ENCODE data around the gene SIAE.

The SIAE gene, protein sequence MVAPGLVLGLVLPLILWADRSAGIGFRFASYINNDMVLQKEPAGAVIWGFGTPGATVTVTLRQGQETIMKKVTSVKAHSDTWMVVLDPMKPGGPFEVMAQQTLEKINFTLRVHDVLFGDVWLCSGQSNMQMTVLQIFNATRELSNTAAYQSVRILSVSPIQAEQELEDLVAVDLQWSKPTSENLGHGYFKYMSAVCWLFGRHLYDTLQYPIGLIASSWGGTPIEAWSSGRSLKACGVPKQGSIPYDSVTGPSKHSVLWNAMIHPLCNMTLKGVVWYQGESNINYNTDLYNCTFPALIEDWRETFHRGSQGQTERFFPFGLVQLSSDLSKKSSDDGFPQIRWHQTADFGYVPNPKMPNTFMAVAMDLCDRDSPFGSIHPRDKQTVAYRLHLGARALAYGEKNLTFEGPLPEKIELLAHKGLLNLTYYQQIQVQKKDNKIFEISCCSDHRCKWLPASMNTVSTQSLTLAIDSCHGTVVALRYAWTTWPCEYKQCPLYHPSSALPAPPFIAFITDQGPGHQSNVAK

DNA sequence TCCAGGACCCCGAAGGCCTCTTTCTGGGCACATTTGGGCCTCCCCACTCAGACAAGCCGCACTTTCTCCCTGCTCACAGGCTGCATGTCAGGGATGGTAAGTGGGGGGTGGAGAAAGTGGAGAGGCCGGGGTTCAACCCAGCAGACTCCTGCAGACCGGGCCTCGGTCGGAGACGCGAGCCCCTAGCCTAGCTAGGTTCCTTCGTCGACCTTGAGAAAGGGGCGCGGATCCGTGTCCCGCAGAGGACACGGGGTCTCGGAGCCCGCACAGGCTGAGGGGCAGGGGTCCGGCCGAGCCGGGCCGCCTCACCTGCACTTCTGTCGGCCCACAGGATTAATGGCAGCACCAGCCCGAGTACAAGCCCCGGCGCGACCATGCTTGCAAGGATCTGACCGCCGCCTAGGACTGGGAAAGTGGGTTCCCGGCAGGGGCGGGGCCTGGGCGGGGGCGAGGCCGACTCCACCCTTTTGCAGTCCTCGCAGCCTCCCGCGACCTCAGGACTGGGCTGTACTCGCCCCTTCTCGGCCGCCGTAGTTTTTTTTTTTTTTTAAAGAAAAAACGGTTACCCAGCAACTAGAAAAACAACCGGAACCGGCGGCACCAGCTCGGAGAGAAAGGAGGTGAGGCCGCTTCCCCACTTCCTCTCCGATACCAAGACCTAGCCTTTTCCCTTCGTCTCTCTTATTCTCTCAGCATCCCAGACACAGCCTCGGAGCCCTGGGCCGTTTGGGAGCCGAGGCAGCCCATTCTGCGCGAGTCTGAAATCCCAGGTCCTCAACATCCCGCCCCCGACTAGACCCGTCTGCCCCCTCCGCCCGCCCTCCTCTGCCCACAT is at the start of gene SIAE, which contains the start of gene SPA17:
Gene SIAE (minus strand): TSS at position 407 of the 835 bp plus-strand sequence. CDS start 31 bp downstream, at position 376.
Gene SPA17 (plus strand): TSS at position 572 of the 835 bp plus-strand sequence. CDS start 1,361 bp downstream, outside the sequence.
- peak; percentile 90 for DNase-seq

DNA sequence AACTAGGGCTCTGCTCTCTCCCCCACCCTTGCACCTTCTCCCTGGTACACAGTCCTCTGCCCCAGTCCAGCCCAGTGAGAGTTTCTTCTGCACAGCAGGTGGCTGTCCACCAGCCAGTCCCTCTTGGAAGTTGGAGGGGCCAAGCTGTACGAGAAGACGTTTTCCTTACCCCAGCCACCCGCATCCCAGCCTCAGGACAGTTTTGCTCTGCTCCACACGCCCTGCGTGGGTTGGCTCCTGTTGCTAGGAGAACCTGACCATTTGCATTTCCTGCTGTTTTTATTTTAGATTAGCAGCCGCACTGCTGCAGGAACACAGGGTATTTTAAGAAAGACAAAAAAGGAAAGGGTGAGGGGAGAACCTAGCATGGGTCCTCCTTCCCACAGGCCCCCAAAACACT is 48.6 kb upstream of the SIAE start:
- DNase-seq, result no peak

DNA sequence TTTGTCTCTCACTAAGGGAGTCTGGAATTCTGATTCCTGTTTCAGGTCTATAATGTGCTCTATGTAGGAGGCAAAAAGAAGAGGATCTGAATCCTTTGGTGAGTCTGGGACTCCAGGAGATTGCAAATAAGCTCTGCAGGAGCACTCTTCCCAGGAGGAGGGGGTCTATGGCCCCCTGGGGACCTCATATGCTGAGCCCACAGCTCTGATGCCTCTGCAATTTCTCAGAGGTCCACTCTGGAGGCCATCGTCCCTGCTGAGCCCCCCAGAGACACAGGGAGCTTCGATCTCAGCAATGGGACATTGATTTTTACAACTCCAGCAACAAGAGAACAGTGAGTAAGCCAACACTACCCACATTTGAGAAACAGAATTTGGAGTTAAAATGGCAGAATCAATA is 46.0 kb upstream of the SIAE start:
- no peak for DNase-seq

DNA sequence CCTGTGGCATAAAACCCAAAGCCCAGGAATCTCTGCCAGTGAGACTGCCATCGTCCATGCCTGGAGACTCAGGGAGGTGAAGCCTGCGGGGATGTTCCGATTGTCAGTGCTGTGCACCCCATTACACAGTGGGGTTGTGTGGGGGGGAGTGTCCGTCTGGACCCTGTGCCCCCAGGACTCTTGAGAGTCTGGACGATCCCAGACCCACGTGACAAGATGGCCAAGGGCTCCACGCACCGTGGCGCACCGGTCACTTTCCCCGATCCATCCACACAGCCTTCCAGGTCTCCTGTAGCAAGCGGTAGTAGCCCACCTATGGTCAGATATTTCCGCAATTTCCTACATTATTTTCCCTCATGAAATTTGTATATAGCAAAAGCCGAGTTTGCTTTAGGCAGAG is 45.3 kb upstream of the SIAE start:
- DNase-seq, result no peak

DNA sequence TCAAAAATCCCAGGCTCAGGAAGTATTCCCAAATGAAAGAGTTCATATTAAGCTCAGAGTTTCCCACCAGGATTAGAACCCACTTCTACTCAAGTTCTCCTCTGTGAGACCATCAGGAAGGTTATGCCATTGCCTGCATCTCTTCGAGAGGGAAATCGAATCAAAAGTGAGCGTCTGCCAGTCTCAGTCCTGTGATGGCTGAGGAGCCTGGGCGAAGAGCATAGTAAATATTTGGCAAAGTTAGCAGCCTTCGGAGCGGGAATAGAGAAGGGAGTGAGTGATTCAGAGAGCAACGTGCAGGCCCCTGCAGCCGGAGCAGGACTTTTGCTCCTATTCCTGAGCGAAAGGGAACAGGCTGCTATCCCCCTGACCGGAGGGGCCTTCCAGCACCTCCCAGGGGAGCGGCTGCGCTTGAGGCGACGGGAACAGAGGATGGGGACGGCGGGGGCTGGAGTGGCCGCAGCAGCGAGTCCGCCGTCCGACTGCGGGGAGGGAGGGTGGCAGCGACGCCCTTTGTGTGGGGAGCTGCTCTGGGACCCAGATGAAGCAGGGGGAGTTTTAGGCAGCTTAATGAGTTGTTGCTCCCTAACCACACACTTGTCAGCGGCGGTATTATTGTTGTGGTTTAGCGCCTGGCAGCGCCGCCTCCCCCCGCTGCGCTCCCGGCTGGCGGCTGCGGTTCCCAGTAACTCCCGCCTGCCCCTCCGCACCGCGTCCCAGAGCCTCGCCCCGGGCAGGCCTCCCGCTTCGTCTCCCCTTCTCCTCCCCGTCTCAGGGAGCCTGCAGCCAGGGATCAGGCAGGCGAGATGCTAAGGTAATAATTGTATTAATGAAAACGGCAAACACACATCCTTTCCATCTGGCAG is 44.5 kb upstream of the SIAE start:
- peak; percentile 37 for DNase-seq

GRCh38 chr11:124717421-124717785 is 43.9 kb upstream of the SIAE start:
- DNase-seq, result no peak

DNA sequence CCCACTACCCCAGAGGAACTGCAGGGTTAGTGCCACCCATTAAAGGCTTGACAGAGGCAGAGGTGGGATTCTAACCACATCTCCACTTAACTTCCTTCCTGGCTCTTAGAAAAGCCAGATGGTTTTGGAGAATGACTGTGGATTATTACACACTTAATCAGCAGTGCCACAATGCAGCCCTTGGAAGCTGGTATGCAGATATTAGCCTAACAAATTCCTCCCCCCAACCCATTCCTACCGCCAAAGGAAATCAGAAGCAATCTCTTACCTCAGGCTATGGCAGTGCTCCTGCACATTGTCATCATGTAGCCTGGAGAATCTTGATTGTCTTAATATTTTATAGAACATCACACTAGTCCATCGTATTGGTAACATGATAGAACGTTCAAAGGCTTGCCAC is 43.1 kb upstream of the SIAE start:
- DNase-seq, result no peak

GRCh38 chr11:124712392-124712791 is 38.9 kb upstream of the SIAE start:
- DNase-seq, result no peak

- no peak for DNase-seq
Observed at GRCh38 chr11:124707829-124708228, 34.3 kb upstream of the SIAE start.

GRCh38 chr11:124700028-124700427 is 26.5 kb upstream of the SIAE start:
- no peak for DNase-seq

- DNase-seq, result no peak
Observed at GRCh38 chr11:124699547-124699946, 26.0 kb upstream of the SIAE start.

GRCh38 chr11:124693142-124693541 is 19.6 kb upstream of the SIAE start:
- no peak for DNase-seq

GRCh38 chr11:124682443-124682842 is 8.9 kb upstream of the SIAE start:
- DNase-seq, result no peak

DNA sequence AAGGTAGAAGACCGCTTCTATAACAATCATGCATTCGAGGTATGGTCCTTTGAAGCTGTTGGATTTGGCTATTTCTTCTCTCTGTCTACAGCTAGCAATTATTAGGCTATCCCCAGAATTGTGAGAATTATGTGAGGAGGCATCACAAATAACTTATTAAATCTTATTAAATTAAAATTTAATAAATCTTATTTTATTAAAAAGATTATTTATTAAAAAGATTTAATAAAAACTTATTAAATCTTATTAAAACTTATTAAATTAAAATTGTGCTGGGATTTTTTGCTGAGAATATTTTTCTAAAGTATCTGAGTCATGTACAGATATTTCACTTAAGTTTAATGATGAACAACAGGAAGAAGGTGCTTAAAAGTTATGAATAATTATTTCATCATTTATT is 7.9 kb upstream of the SIAE start:
- no peak for DNase-seq

DNA sequence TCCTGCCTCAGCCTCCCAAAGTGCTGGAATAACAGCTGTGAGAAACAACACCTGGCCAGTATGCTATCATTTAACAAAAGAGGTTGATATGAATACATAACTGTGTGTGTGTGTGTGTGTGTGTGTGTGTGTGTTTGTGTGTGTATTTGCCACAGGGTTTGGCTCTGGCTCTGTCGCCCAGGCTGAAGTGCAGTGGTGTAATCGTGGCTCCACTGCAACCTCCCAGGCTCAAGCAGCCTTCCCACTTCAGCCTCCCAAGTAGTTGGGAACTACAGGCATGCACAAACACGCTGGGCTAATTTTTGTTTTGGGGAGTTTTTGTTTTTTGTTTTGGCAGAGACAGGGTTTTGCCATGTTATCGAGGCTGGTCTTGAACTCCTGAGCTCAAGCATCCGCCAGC is 4.9 kb upstream of the SIAE start:
- DNase-seq, result no peak

DNA sequence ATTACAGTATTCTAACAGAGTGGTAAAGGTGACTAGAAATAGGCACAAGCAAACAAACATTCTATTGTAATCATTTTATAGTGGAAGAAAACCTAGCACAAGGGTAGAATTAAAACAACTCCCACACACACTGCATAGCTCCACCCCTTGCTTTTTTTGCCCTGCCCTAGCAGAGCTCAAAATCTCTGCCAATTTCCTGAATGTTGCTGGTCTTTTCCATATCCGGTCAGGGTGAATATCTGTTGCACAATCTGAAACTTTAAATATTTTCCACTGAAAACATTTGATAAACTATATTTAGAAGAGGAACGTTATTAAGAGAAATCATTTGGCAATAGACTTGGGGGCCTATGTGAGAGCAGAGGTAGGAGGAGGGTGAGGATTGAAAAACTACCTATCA is 2.8 kb upstream of the SIAE start:
- no peak for DNase-seq

- DNase-seq, result no peak
Observed at GRCh38 chr11:124674571-124674970, 1.0 kb upstream of the SIAE start.

GRCh38 chr11:124674168-124674517 is 604 bp upstream of the SIAE start:
- DNase-seq, result no peak

- DNase-seq, result no peak
Observed at GRCh38 chr11:124672536-124673215, 863 bp downstream of the SIAE start.

DNA sequence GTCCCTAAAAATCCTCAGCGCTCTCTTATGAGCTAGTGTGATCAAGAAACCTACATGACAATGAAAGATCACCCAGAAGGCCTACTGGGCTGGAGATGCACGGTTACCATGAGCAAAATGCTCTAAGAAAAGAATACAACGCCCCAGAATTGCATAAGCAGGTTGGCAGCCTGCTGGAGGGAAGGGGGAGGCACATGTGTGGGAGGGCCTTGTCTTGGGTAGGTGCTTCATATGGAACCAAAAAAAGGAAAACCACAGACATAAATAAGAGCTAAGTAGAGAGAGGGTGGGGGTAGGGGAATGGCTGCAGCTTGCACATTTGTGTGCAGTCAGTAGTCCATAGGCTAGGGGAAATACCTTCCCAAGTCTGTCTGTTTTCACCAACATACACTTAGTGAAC is 2.8 kb downstream of the SIAE start:
- peak; percentile 65 for DNase-seq

DNA sequence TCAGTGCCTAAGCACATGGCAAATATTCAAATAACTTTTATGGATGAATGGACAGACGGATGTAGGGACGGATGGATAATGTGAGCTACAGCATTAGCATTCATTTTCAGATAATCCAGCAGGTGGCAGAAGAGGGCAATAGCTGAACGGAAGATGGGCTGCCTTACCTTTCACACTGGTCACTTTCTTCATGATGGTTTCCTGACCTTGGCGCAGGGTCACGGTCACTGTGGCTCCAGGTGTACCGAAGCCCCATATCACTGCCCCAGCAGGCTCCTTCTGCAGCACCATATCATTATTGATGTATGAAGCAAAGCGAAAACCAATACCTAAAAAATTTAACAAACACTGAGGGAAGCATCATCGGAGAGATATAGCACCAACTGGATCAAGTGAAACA is 4.3 kb downstream of the SIAE start:
- DNase-seq, result peak; percentile 56

DNA sequence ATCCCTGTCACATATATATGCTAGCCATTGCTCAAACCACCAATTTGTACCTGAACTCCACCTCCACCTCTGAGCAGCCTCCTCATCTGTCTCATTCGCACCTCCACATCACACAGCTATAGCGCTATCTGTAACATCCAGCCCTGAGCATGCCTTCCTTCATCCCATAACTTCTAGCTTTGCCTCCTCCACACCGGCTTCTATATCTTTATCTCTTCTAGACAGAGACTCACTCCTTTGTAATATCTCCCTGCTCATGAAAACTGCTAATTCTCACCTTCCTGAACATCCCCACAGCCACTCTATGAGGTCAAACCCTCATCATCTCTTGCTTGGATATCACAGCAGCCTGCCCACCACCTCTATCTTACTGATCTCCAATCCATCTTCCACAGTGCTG is 5.9 kb downstream of the SIAE start:
- no peak for DNase-seq

Measured in CD4-positive, alpha-beta T cell treated with Interleukin-6 for 4 hours (primary cell).